GM20000 (cell line): ENCODE results near the gene ARHGEF39.

Source experiments
- DNase-seq: peaks from one replicate; pipeline ENCODE4 v3.0.0; 2012; ENCODE audit warnings: low spot score
- CTCF ChIP-seq: IDR thresholded peaks from 2 replicates; pipeline ENCODE4 v1.5.1; 2012; ENCODE audit warnings: mild to moderate bottlenecking, control low read depth; ENCODE audit errors: extremely low read depth, missing control alignments

Gene ARHGEF39

GRCh38 chr9:35700942-35701341 lies 35.9 kb upstream of the ARHGEF39 start:
- DNase-seq, result no peak
- no peak for TF ChIP-seq CTCF

- no peak for TF ChIP-seq CTCF
- no peak for DNase-seq
Observed at GRCh38 chr9:35700031-35700430, 35.0 kb upstream of the ARHGEF39 start.

- no peak for DNase-seq
- no peak for TF ChIP-seq CTCF
Observed at GRCh38 chr9:35698231-35698630, 33.2 kb upstream of the ARHGEF39 start.

GRCh38 chr9:35697486-35697885 lies 32.5 kb upstream of the ARHGEF39 start:
- TF ChIP-seq CTCF, result no peak

GRCh38 chr9:35696520-35697215 lies 31.7 kb upstream of the ARHGEF39 start:
- peak; percentile 85 for DNase-seq
- peak; percentile 93 for TF ChIP-seq CTCF

More at GRCh38 chr9:35697486-35697885, 32.5 kb upstream of the ARHGEF39 start:
- no peak for DNase-seq

- no peak for DNase-seq
- no peak for TF ChIP-seq CTCF
Observed at GRCh38 chr9:35695943-35696401, 31.0 kb upstream of the ARHGEF39 start.

- DNase-seq, result no peak
- no peak for TF ChIP-seq CTCF
Observed at GRCh38 chr9:35691757-35692301, 26.8 kb upstream of the ARHGEF39 start.
